ENCODE results near the gene POLR1D.

GRCh38 chr13:27638001-27638400 lies 16.3 kb downstream of the POLR1D start:
- TF ChIP-seq POLR2AphosphoS5 (IDR thresholded peaks at IDR 0.05) = no peak
- no peak for TF ChIP-seq CTCF (IDR thresholded peaks at IDR 0.05)
